ENCODE data around the gene PPP1R13L.
"Not testable (repeated sequence)": the region's sequence is repeated elsewhere in the genome, so short reads cannot be mapped to it uniquely, and the experiment has no call there.

Gene PPP1R13L

GRCh38 chr19:45346449-45346848 lies 58.4 kb downstream of the PPP1R13L start:
- DNase-seq (ENCODE audit: low read depth in 2 of 2) = no peak

- no peak for DNase-seq (ENCODE audit: low read depth in 2 of 2)
These were observed 59.4 kb downstream of the PPP1R13L start for GRCh38 chr19:45345506-45345860.

- DNase-seq (ENCODE audit: low read depth in 2 of 2) = no peak
These were observed 60.0 kb downstream of the PPP1R13L start for GRCh38 chr19:45344621-45345505.

- no peak for DNase-seq (ENCODE audit: low read depth in 2 of 2)
These were observed 62.0 kb downstream of the PPP1R13L start for GRCh38 chr19:45342911-45343310.

GRCh38 chr19:45340899-45341453 lies 63.9 kb downstream of the PPP1R13L start:
- no peak for DNase-seq (ENCODE audit: low read depth in 2 of 2)

- DNase-seq (ENCODE audit: low read depth in 2 of 2) = no peak
These were observed 64.5 kb downstream of the PPP1R13L start, which contains the start of gene KLC3 for GRCh38 chr19:45340232-45340898. Gene KLC3, plus strand, starts transcription at chr19:45340750. Its CDS starts 4,792 bp downstream, at chr19:45345542.

- DNase-seq (ENCODE audit: low read depth in 2 of 2) = no peak
These were observed 65.2 kb downstream of the PPP1R13L start for GRCh38 chr19:45339629-45340028.

- DNase-seq (ENCODE audit: low read depth in 2 of 2) = no peak
These were observed 68.1 kb downstream of the PPP1R13L start for GRCh38 chr19:45336696-45337251.

- not testable (repeated sequence) for DNase-seq (ENCODE audit: low read depth in 2 of 2)
These were observed 70.0 kb downstream of the PPP1R13L start for GRCh38 chr19:45334881-45335280.

GRCh38 chr19:45333609-45334303 lies 71.1 kb downstream of the PPP1R13L start:
- no peak for DNase-seq (ENCODE audit: low read depth in 2 of 2)

- DNase-seq (ENCODE audit: low read depth in 2 of 2) = no peak
These were observed 73.5 kb downstream of the PPP1R13L start for GRCh38 chr19:45331411-45331810.

All from stimulated activated CD8-positive, alpha-beta memory T cell treated with anti-CD3 and anti-CD28 coated beads, Interleukin-15, amount 100 ng/mL, for 4 hours (primary cell).